HL-60/S4 treated with phorbol 12-myristate 13-acetate at 8.2 ng/mL for 4 days and 3 days (cell line): ENCODE results near the gene HNMT.
"Not testable (repeated sequence)": the region's sequence is repeated elsewhere in the genome, so short reads cannot be mapped to it uniquely, and the experiment has no call there.

Experiments used
- in situ Hi-C: fragments of 300-500 bp; cut with MboI; formaldehyde crosslinking; loops from 2 replicates; pipeline ENCODE4 v1.15.0; 2022; ENCODE audit warnings: low sequenced_read_pairs

Gene HNMT

DNA sequence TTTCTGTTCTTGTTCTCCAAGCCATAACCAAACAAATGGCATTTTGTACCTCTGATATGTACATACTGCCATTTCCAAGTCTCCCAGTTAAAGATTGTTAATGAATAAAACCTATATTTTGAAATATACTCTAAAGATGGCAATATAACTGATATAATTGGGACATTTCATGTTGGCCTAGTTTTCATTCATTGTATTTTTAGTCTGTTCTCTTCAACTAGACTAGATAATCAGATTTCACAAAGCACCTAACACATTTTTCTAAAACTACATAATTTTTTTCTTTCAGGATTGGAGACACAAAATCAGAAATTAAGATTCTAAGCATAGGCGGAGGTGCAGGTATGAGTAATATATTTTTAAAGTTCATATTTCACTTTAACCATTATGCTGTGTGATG, 5.6 kb downstream of the HNMT start:
- in situ Hi-C loops = no loop called here

DNA sequence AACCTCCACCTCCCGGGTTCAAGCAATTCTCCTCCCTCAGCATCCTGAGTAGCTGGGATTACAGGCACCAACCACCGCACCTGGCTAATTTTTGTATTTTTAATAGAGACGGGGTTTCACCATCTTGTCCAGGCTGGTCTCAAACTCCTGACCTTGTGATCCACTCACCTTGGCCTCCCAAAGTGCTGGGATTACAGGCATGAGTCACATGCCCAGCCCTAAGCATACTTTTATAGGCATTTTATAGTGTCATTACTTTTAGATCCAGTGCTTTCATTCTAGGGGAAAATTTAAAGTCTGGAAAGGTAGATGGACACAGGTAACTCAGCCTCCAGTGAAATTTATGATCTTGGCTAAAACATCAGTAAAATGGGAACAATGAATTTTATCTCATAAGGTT, 7.0 kb downstream of the HNMT start:
- in situ Hi-C loops = not testable (repeated sequence)

DNA sequence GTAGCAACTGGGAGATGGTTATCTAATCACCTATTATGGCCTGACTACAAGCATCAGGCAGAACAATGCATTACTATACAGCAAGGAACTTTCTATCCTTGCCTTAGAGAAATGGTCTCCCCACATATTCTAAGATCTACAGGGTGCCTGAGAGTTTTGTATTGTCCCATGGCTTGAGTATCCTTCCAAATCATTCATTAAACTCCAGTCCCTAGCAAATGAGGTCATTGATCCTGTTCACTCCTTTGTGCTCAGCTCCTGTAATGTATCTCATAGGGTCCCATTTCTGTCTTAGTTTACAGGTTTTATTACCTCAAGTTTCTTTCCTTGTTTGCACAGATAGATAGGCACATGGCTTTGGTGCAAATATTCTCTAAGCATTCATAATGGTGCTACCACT, 9.0 kb downstream of the HNMT start:
- in situ Hi-C loops = no loop called here

DNA sequence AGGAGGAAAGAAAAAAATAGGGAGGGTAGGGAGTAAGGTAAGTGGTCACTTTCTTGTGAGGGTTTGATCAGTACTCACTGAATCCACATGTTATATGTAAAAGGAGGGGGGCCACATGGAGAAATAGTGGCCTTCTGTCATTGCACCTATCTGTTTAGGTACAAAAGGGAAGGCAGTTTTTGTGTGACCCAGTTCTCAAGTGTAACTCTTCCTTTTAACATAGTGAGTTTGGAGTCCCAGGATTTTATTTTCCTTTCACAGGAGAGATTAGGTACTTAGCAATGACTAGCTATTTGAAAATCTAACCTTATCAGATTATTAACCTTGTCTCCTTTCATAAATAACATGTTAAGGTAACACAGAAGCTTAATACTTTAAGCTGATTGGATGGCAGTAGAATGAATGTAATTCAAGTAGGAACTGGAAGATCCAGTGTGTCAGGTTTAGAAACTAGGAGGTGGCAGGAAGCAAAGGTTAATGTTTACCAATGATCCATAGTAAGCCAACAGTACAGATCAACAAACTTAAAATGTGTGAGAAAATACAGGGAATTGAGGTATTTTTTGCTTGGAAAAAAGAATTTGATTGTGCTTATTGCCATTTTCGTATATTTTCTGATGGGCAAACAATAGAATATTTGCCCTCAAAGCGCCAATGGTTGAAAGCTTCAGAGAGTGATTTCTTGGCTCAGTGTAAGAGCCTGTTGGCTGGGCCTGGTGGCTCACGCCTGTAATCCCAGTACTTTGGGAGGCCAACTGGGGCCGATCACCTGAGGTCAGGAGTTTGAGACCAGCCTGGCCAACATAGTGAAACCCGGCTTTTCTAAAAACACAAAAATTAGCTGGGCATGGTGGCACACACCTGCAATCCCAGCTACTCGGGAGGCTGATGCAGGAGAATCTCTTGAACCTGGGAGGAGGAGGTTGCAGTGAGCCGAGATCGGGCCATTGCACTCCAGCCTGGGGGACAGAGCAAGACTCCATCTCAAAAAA, 11.3 kb downstream of the HNMT start:
- in situ Hi-C loops = no loop called here

DNA sequence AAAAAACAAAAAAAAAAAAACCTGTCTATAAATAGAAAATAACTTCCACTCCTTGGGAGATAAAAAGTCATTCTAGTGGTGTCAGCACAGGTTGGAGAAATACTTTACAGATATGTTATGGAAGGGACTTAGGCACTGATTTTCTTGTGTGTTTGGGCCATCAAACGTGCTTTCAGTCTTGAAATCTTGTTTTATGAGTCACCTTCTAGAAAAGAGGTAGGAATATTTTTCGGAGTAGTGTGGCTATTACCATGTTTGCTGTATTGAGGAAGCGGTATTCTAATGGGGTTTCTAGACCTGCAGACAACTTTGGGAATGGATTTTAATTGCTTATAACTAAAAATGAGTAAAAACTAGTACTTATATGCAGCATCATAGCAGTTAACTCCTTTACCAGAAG, 12.0 kb downstream of the HNMT start:
- in situ Hi-C loops = no loop called here

DNA sequence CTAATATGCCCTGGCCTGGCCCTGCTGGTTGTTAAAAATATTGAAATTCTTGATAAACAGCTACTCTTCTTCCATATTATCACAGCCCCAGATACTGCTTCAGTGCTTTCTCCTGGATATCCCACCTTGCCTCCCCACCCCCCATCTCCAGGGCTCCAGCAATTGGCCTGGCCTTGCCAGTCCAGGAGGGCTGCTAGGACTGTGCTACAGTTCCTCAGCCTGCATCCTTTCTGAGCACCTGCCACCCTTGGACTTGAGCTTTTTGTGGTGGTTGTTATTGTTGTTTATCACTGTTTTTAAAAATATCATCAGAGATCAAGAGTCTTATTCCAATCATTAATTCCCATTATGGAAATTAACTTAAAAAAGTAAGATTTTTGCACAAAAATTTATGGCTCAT, 13.5 kb downstream of the HNMT start:
- in situ Hi-C loops = no loop called here

DNA sequence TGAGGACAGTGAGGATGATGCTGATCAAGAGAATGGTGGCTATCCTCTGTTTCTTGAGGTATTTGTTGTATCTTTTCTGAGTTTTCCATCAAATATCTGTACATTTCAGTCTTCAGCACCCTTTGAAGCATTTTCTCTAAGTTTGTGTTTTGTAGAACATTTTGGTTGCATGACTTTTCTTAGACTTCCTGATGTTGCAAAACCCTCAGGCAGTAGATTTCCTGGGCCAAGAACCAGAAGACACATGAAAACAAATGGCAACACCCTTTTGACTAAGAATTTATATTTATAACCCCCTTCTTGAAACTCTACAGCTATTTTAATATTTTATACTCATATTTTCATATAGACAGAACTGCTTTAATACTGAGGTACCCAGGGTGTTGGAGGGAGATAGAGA, 16.2 kb downstream of the HNMT start:
- in situ Hi-C loops = no loop called here

DNA sequence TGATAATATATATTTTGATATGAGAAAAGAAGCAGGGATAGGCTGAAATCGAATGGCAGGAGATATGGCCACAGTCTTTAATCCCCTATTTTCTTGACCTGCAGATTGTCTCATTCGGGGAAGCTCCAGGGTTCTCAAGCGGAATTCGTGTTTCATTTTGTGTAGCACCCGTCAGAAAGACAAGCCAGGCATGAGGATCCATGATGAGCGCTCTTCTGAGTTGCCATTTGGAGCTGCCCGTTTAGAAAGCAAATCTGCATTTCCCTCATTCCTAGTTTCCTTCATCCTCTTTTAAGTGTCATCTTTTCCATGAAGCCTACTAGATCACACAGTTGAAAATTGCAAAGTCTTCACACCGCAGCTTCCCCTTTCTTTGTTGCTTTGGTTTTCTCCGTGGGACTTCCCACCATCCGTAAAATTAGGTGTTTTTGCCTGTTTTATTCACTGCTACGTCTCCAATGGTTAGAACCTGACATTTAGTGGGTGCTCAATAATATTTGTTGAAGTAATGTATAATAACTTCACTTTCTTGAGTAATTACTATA, 16.9 kb downstream of the HNMT start:
- in situ Hi-C loops = no loop called here

DNA sequence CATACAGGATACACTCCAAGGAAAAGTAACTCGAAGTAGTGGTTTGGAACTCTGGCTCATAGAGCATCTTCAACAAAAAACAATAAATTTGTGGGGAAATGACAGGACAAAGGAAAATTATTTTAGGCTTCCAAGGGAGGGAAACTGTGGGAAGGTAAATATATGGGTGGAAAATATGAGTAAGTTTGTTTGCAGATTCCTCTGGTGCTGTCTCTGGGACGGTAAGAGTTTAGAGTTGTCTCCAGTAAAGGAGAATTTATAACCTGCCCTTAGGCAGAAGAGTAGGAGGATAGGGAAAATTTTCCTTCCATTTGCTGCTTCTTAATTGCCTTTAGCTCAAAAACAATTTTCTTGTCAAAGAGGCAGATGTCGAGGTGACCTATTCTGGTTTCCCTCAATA, 19.3 kb downstream of the HNMT start:
- in situ Hi-C loops = no loop called here

DNA sequence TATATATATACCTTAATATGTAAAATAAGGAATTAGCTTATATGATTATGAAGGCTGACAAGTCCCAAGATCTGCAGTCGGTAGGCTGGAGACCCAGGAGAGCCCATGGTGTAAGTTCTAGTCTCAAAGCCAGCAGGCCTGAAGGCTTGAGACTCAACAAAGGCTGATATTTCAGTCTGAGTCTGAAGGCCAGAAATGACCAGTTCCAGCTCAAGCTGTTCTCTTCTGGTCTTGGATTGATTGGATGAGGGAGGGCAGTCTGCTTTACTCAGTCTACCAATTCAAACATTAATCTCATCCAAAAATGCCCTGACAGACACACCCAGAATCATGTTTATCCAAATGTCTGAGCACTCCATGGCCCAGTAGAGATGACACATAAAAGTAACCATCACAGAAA, 22.0 kb downstream of the HNMT start:
- in situ Hi-C loops = no loop called here

DNA sequence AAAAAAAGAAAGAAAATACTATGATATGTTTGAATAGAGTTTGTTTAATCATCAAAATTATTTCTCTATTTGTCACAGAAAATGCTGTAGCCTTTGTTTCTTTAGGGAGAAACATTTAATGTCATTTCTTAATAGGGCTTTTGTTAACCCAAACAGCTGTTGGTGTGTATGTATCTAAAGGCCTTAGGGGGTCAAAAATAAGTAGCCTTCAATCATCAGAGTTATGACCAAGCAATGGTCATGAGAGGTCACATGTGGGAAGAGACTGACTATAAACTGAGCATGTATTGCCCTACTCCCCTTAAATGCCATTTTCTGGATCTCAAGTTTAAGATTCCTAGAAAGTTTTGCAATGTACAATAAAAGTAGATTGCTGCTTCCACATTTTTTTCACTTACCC, 22.7 kb downstream of the HNMT start:
- in situ Hi-C loops = no loop called here

DNA sequence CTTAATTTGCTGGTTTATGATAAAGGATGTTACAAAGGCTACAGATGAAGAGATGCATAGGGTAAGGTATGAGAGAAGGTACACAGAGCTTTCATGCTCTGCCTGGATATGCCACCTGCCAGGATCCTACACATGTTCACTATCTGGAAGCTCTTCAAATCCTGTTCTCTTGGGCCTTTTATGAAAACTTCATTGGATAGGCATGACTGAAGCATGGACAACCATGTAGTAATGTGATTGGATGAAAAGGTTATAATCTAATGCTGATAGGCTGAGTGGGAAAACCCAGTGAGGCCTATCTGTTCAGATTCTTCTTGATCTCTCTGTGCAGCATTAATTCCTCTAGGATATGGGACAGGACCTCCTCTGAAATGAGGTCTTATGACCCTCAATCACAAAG, 26.8 kb downstream of the HNMT start:
- in situ Hi-C loops = no loop called here

DNA sequence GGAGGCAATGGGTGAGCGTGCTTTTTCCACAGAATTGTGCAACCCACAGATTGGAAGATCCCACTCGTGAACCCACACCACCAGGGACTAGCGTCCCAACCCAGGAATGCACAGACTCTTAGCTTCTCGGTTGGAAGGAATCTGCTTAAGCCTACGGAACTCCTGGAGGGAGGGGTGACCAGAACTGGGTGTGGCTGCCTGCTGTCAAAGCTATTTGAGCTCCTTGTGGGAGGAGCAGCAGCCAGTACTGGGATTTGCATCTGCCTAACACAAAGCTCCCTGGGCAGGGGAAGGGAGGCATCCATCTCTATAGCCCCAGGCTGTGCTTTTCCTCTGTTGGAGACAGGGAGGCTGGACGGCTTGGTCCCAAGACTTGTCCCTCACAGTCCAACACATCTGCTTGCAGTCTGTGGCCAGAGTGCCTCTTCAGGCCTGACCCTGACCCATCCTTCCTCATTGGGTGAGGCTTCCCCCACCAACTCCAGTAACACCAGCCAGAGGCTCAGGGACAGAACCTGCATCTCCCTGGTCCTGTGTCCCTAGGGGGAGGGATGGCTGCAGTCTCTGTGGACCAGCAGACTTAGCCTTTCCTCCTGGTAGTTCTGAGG, 27.9 kb downstream of the HNMT start:
- in situ Hi-C loops = no loop called here

DNA sequence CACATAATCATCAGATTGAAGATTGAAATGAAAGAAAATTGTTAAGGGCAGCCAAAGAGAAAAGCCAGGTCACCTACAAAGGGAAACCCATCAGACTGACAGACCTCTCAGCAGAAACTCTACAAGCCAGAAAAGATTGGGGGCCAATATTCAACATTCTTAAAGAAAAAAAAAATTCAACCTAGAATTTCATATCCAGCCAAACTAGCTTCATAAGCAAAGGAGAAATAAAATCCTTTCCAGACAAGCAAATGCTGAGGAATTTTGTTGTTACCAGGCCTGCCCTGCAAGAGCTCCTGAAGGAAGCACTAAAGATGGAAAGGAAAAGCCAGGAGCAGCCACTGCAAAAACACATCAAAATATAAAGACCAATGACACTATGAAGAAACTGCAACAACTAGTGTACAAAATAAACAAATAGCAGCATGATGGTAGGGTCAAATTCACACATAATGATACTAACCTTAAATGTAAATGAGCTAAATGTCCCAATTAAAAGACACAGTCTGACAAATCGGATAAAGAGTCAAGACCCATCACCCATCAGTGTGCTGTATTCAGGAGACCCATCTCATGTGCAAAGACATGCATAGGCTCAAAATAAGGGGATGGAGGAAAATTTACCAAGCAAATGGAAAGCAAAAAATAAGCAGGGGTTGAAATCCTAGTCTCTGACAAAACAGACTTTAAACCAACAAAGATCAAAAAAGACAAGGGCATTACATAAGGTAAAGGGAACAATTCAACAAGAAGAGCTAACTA, 29.6 kb downstream of the HNMT start:
- in situ Hi-C loops = not testable (repeated sequence)

DNA sequence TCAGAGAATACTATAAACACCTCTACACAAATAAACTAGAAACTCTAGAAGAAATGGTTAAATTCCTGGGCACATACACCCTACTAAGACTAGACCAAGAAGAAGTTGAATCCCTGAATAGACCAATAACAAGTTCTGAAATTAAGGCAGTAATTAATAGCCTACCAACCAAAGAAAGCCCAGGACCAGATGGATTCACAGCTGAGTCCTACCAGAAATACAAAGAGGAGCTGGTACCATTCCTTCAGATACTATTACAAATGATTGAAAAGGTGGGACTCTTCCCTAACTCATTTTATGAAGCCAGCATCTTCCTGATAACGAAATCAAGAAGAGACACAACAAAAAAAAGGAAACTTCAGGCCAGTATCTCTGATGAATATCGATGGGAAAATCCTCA, 31.1 kb downstream of the HNMT start:
- in situ Hi-C loops = not testable (repeated sequence)

DNA sequence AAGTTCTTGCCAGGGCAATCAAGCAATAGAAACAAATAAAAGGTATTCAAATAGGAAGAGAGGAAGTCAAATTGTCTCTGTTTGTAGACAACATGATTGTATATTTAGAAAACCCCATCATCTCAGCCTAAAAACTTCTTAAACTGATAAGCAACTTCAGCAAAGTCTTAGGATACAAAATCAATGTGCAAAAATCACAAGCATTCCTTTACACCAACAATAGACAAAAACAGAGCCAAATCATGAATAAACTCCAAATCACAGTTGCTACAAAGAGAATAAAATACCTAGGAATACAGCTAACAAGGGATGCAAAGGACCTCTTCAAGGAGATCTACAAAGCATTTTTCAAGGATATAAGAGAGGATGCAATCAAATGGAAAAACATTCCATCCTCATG, 31.9 kb downstream of the HNMT start:
- in situ Hi-C loops = not testable (repeated sequence)

DNA sequence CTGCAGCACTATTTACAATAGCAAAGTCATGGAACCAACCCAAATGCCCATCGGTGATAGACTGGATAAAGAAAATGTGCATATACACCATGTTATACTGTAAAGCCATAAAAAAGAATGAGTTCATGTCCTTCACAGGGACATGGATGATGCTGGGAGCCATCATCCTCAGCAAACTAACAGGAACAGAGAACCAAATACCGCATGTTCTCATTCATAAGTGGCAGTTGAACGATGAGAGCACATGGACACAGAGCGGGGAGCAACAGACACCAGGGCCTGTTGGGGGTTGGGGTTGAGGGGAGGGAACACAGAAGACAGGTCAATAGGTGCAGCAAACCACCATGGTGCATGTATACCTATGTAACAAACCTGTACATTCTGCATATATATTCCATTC, 33.5 kb downstream of the HNMT start:
- in situ Hi-C loops = no loop called here

DNA sequence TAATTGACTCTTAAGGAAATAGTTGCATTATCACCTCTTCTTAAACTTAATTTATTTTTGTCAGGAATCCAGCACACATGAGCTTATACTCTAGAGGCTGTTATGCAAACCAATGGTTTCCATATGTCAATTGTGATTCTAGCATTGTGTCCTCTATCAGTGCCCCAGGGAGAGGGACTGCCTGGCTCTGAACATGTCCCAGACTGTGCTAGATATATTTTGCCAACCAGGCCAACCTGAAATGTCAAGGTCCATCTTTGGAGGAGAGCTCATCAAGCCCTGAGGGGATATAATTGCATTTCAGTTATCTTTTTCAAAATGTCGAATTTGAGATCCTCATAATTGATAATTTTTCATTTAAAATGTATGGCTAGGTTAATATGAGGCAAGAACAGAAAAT, 34.2 kb downstream of the HNMT start:
- in situ Hi-C loops = no loop called here

DNA sequence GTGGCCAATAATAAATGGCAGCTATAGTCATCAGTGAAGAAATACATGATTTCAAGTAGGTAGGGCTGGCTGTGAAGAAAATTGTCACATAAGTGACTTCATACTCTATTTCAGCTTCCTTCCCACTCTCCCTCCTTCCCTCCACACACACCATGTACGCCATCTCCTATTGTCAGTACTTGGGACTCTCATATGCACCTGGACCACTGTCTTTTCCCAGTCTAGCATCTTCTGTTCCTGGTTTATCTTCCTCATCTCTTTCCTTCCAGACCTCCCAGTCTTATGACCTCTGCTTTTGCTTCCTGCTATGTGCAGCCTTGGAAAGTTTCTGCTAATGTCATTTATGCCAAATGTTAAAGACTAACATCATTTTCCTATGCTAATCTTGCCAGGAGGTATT, 35.0 kb downstream of the HNMT start:
- in situ Hi-C loops = no loop called here

DNA sequence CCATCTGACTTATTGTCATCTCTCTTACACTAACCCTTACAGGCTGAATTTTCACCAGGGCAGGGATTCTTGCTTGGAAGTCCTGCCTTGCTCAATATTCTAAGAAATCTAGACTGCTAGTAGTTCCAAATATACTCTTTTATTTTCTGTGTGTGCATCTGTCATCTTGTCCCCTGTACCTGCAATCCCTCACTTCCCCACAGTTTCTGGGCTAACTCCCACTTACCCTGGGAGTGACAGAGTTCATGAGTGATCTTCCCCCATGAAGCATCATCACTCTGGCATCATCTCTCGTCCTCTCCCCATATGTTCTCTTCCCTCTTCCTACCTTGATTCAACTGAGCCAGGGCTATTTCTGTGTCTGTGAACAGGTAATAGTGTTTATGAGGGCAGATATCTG, 35.7 kb downstream of the HNMT start:
- in situ Hi-C loops = no loop called here

DNA sequence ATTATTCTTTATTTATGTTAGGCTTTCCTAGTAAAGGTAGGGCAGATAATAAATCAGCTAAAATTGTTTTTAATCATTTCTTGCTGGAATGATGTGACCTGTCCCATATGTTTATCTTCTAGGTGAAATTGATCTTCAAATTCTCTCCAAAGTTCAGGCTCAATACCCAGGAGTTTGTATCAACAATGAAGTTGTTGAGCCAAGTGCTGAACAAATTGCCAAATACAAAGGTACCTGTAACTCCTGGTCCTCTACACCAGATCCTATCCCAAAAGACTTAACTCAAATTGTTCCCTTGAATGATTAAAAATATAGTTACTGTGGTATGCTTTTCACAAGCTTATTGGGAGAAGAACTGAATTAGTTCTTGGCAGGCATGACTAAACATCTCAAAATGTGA, 36.5 kb downstream of the HNMT start:
- in situ Hi-C loops = no loop called here
